Fibroblast of upper back skin (primary cell): ENCODE data around the gene PLXNC1.

ENCODE experiments used
- DNase-seq: peaks from one replicate; pipeline ENCODE4 v3.0.0-alpha.2; 2013

The PLXNC1 gene

GRCh38 chr12:94207849-94208621 lies 59.7 kb downstream of the PLXNC1 start:
- DNase-seq, result peak; percentile 32

- no peak for DNase-seq
Observed at GRCh38 chr12:94208622-94208966, 60.2 kb downstream of the PLXNC1 start.

GRCh38 chr12:94209240-94209639 lies 60.9 kb downstream of the PLXNC1 start:
- DNase-seq, result no peak

DNA sequence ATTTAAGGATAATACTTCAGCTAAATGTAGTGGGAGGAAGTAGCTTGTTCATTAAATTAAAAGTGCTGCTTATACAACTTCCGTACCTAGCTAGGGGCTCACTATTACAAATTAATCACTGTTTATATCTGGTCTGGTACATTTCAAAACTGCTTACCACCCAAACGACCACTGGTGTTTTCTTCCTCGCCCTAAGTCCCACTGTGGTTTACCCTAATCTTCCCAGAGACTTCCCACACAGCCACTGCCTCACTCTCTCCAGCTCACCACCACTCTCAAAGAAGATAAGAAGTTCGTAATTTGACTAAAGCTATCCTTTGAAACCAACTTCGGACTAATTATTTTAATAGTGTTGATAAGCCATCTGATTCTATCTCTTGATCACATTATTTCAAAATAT lies 62.6 kb downstream of the PLXNC1 start:
- no peak for DNase-seq

DNA sequence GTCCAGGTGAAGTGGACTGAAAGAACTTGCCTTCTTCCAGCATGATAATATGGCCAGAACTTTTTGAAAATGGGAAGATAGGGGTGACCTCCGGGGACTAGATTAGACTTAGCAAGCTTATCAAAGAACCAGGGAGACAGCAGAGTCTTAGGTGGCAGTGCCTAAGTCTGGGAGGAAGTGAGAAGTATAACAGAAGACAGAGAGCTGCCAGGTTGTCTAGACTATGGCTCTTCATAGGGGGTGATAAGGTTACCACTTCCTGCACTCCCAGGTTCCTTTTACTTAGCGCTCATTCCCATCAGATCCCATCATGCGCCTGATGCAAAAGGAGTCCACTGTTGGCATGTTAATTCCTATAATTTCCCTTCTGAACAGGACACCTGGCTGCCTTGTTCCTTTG lies 69.9 kb downstream of the PLXNC1 start:
- no peak for DNase-seq

DNA sequence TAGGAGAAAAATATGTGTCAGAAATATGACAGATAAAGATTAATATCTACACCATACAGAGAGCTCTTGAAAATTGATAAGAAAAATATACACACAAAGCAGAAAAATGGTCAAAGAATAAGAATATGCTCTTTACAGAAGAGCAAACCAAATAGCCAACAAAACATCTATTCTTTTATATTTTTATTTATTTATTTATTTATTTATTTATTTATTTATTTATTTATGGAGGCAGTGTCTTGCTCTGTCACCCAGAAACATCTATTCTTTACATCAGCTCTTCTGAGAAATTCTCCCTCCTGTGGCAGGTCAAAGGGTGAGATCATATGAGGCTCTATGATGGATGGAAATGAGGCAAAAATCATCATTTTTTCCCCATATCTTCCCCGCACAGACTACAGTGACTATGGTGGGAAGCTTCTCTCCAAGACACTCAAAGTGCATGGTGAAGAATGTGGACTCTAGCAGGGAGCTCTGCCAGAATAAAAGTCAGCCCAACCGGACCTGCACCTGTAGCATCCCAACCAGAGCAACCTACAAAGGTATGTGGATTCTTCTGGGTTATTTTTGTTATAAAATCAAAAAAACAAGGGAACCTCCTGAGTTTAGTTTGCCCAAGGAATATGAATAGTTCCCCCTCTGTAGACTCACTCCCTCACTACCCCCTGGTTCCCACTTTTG lies 71.4 kb downstream of the PLXNC1 start:
- no peak for DNase-seq

DNA sequence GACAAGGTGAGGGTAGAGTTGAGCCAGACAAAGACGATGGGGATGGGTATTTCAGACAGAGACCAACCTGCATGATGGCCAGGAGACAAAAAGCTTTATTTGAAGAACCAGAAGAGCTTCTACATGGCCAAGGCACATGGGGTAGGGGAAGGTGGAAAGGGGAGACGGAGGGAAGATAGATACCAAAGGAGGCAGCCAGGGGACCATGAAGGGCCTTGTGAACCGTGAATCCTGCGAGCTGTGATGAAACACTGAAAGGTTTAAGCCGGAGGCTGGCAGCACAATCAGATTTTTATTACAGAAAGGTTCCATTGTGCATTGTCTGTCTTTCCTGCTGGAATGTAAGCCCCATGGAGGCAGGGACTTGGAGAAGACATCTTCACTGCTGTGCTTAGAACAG lies 72.4 kb downstream of the PLXNC1 start:
- no peak for DNase-seq

GRCh38 chr12:94222351-94223084 lies 74.1 kb downstream of the PLXNC1 start:
- no peak for DNase-seq

- DNase-seq, result no peak
Observed at GRCh38 chr12:94223842-94224241, 75.5 kb downstream of the PLXNC1 start.

GRCh38 chr12:94225506-94225905 lies 77.1 kb downstream of the PLXNC1 start:
- DNase-seq, result no peak

DNA sequence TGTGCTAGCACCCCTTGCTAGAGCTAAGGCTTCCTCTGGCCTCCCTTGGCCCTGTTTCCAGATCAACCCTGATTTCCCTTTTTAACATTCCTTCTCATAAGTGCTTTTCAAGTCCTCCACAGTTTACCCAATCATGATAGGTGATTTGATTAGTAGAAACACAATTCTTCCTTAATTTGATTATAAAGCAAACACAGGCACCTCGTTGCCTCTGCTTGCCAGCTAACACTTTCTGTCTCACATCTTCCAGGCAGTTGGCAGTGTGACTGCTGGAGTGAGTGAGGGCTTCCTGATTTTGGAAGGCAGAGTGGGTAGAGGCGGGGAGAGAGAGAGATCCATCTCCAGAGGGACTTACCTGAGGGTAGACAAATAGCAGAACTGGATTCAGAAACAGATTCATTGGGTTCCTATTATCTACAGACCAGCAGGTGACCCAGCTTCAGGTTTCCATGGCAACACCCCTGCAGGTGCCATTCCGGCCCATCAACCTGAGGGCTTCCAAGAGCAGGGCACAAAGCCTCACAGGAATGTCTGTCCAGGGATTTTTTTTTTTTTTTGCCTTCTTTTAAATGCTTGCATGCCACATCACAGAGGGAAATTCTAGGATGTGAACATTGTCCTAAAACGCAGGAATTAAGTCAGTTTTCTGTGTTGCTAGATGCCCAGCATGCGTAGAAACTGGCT lies 77.7 kb downstream of the PLXNC1 start:
- DNase-seq, result no peak

DNA sequence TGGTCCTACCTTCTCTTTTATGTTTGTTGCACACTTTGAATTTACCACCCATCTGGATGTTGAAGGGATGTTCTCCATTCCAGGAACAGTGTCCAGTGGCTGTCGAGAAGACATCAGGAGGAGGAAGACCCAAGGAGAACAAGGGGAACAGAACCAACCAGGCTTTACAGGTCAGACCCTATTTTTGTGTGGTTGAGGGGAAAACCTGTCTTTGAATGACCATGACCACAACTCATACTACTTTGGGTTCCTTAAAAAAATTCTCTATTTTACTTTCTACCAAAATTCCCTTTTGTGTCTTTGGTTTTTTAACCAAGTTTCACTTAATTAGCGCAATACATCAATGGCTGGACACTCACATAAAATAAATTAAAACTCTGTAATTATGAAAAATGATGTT lies 78.7 kb downstream of the PLXNC1 start:
- no peak for DNase-seq

- DNase-seq, result no peak
Observed at GRCh38 chr12:94228488-94228907, 80.1 kb downstream of the PLXNC1 start.

GRCh38 chr12:94229902-94230301 lies 81.5 kb downstream of the PLXNC1 start:
- DNase-seq, result no peak

DNA sequence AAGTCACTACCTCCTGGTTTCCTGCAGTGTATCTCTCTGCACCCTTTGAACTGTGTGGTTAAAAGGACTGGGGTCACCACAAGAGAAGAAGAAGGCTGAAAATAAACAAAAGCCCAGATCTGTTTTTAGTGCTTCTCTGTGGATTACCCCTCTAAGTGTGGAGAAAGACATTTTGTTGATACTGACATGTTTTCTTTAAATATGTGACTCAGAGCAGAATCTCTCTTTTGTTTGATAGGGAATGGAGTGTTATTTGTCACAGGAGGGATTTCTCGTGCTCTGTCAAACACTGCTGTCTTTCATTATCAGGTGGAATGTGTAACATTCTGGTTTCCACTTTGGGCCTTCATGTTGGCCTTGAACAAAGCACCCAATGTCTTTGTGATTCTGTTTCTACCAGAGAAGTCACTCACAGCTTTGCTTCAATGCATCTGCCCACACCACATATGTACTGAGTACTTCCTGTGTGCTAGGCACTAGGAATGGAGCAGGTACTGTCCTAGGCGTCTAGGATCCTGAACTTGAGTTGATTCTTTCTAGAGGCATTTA lies 82.1 kb downstream of the PLXNC1 start:
- DNase-seq, result no peak

- no peak for DNase-seq
Observed at GRCh38 chr12:94231709-94232108, 83.3 kb downstream of the PLXNC1 start.

GRCh38 chr12:94235848-94236247 lies 87.5 kb downstream of the PLXNC1 start:
- no peak for DNase-seq

GRCh38 chr12:94239332-94239993 lies 91.1 kb downstream of the PLXNC1 start:
- DNase-seq, result no peak

GRCh38 chr12:94240171-94240570 lies 91.8 kb downstream of the PLXNC1 start:
- DNase-seq, result no peak

DNA sequence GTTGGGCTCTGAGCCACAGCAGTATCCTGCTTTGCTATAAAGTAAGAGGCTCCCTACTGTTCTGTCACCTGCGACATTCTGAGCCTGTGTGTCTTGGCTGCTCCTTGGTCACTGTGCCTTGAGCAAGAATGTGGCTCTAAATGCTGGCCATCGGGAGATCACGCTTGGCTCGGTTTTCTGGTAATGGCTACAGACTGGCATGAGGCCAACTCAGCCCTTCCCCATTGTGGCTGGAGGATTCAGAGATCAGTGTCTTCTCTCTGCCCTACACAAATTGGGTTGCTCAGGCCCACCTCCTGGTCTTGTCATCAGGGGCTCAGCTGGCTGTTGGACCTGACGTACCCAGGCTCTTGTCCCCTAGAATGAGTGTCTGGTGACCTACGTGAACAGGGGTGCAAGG lies 94.5 kb downstream of the PLXNC1 start:
- no peak for DNase-seq

- DNase-seq, result no peak
Observed at GRCh38 chr12:94244165-94245133, 96.1 kb downstream of the PLXNC1 start.
